AG04449 (cell line): ENCODE data around the gene DISP2.

Experiments
- CTCF ChIA-PET: fragments of 350-600 bp; formaldehyde crosslinking; extraction: SDS; loops from one replicate; lab custom pipeline; 2021; ENCODE audit warnings: antibody characterized with exemption; lab: Yijun Ruan, JAX
- POLR2A ChIA-PET: fragments of 400-600, 350-600 bp; formaldehyde crosslinking; extraction: SDS; loops from one replicate; lab custom pipeline; 2020; ENCODE audit warnings: antibody characterized with exemption, inconsistent platforms; lab: Yijun Ruan, JAX
- DNase-seq: peaks from one replicate; pipeline ENCODE4 v3.0.0-alpha.2; 2010; ENCODE audit warnings: low read depth, low spot score
- H3K4me3 ChIP-seq: 2 replicates; pipeline ENCODE4 v1.5.1; 2011; ENCODE audit warnings: low read depth, mild to moderate bottlenecking, control low read depth, low read length
- TF ChIP-seq, protein P1 (sequence below): IDR thresholded peaks from one replicate; pipeline ENCODE4 v1.5.1; 2011; ENCODE audit warnings: mild to moderate bottlenecking, moderate library complexity, low read length, control low read depth, inconsistent platforms; ENCODE audit not compliant: insufficient read depth; ENCODE audit errors: missing control alignments

Gene DISP2

DNA sequence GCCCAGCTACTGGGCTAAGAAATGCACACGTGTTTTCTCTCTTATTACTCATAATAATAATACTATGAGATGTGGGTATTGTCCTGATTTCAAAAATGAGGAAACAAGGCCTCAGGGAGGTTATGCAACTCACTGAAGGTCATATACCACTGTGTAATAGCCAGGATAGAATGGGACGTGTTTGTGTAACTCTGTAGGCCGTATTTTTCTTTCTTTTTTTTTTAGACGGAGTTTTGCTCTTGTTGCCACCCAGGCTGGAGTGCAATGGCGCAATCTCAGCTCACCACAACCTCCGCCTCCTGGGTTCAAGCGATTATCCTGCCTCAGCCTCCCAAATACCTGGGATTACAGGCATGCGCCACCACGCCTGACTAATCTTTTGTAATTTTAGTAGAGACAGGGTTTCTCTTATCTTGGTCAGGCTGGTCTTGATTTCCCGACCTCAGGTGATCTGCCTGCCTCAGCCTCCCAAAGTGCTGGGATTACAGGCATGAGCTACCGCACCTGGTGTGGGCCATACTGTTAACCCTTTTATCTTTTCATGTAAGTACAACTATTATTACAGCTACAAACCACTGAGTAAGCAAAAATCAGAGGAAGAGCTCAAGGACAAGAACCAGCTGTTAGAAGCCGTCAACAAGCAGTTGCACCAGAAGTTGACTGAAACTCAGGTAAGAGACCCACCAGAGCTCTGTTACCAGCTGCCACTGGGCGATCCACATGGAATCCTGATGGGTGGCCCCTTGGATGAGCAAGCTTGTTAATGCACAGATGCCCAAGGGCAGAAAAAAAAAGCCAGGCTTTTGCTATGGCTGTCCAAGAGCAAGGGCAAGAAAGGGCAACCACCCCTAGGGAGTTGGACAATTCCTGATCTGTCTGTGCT is 31.2 kb downstream of the DISP2 start:
- DNase-seq: no peak
- ChIA-PET CTCF (interaction anchor here (0.6 to 1.9 kb wide), 7 partner anchors 9 to 469 kb away, joined by 3 to 9 read pairs (median 4); no protein-coding TSS in a partner anchor), POLR2A (interaction anchor here (0.9 kb wide), 1 partner anchor 46 kb away, joined by 3 read pairs; no protein-coding TSS in a partner anchor)
- H3K4me3 ChIP-seq: no peak overlapping the region
- TF ChIP-seq, protein P1, sequence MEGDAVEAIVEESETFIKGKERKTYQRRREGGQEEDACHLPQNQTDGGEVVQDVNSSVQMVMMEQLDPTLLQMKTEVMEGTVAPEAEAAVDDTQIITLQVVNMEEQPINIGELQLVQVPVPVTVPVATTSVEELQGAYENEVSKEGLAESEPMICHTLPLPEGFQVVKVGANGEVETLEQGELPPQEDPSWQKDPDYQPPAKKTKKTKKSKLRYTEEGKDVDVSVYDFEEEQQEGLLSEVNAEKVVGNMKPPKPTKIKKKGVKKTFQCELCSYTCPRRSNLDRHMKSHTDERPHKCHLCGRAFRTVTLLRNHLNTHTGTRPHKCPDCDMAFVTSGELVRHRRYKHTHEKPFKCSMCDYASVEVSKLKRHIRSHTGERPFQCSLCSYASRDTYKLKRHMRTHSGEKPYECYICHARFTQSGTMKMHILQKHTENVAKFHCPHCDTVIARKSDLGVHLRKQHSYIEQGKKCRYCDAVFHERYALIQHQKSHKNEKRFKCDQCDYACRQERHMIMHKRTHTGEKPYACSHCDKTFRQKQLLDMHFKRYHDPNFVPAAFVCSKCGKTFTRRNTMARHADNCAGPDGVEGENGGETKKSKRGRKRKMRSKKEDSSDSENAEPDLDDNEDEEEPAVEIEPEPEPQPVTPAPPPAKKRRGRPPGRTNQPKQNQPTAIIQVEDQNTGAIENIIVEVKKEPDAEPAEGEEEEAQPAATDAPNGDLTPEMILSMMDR: no peak

DNA sequence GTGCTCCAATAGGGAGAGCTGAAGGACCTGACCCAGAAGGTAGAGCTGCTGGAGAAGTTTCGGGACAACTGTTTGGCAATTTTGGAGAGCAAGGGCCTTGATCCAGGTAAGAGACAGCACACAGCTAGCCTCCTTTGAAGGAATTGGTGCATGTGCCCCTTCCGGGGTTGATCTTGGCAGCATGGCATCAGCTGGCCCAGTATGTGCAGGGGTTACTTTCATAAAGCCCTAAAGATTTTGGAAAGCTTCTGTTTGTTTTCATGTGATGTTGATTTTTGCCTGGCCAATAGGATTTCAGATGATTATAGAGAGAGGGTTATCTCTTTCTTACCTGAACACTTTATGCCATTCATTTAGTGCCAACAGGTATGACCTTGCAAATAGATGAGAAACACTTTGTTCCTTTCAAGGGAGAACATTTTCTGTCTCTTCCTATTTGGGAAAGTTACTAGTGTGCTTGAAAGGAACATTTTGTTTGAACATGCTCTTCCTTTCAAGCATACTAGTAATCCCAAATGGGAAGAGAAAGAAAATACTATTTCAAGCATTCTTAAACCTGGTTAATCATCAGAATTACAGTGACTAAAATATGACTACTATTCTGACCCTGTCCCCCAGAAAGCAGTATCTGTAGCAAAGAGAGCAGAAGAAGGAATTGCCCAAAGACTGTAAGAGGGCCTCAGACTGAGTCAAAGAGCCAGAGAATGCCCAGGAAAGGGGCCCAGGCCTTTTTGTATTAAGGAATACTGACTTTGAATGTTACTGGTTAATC is 32.0 kb downstream of the DISP2 start:
- DNase-seq: no peak
- TF ChIP-seq, protein P1: no peak
- no peak overlapping the region for H3K4me3 ChIP-seq
- CTCF ChIA-PET: interaction anchor here (0.8 to 1.9 kb wide), 6 partner anchors 8 to 110 kb away, joined by 3 to 9 read pairs (median 5); no protein-coding TSS in a partner anchor
- POLR2A ChIA-PET: interaction anchor here (0.9 kb wide), 1 partner anchor 47 kb away, joined by 3 read pairs; no protein-coding TSS in a partner anchor

DNA sequence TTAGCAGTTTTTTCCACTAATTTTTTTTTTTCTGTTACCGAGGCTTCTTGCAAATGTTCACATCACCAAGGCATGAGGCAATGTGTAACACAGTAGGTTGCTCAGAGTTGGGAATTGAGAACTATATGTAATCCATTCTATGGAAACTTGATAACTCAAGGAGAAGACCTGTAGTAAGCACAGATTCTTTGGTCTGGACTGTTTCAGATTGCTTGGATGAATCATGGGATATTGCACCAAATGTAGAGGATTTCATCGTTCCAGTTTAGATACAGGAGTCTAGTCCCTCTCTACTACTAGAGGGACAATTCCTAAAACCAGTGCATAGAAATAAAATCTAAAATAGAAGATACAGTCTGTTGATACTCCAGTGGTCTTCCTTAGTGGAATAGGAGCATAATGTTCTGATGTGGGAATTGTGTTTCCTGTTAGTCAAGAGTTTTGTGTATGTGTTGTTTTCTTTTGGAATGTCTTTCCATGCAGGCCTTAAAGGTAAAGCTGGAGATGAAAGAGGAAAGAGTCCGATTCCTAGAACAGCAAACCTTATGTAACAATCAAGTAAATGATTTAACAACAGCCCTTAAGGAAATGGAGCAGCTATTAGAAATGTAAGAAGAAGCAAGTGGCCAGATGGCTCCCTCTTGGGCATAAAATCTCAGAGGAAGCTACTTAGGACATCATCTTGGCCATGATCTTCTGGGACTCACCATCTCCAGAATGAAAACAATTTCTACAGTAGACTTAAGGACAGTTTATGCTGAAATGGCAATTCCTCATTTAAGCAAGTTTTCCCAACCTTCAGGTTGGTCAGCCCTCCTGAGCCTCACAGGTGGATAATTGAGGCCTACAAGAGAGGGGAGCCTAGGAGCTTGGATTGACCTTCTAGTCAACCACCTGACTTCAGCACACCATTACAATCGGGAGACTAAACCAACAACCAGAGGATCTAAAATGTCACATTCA is 35.2 kb downstream of the DISP2 start:
- CTCF ChIA-PET: interaction anchor here (0.9 to 1.1 kb wide), 2 partner anchors 13 to 24 kb away, joined by 3 to 4 read pairs; no protein-coding TSS in a partner anchor
- no peak for DNase-seq
- no peak overlapping the region for H3K4me3 ChIP-seq
- TF ChIP-seq, protein P1: no peak
- POLR2A ChIA-PET: interaction anchor here (0.6 kb wide), 1 partner anchor 550 kb away, joined by 3 read pairs; no protein-coding TSS in a partner anchor

DNA sequence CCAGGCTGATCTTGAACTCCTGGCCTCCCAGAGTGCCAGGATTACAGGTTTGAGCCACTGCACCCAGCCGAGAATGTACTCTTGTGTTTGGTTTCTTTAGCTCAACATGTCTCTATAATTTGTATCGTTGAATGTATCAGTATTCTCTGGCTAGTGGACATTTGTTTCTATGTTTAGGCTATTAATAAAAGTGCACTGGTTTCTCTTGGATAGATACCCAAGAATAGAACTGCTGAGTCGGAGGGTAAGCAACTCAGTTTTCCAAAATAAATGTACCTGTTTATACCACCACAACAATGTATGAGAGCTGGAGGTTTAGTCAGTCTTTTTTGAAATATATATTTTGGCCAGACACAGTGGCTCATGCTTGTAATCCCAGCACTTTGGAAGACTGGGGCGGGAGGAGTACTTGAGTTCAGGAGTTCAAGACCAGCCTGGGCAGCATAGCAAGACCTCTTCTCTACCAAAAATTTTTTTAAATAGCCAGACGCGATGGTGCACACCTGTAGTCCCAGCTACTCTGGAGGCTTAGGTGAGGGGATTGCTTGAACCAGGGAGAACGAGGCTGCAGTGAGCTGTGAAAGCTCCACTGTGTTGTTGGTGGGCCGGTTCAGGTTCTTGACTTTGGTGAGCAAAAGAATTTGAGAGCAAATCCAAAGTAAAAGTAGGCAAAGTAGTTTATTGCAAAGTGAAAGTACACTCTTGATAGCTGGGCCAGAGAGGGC is 39.8 kb downstream of the DISP2 start:
- ChIA-PET POLR2A (interaction anchor here (1.5 kb wide), 1 partner anchor 15 kb away, joined by 4 read pairs; the partner anchor contains the start of gene KNSTRN), CTCF (interaction anchor here (0.6 to 1.5 kb wide), 14 partner anchors 8 to 180 kb away, joined by 3 to 5 read pairs (median 3); no protein-coding TSS in a partner anchor)
- no peak overlapping the region for H3K4me3 ChIP-seq
- no peak for DNase-seq
- TF ChIP-seq, protein P1: no peak

DNA sequence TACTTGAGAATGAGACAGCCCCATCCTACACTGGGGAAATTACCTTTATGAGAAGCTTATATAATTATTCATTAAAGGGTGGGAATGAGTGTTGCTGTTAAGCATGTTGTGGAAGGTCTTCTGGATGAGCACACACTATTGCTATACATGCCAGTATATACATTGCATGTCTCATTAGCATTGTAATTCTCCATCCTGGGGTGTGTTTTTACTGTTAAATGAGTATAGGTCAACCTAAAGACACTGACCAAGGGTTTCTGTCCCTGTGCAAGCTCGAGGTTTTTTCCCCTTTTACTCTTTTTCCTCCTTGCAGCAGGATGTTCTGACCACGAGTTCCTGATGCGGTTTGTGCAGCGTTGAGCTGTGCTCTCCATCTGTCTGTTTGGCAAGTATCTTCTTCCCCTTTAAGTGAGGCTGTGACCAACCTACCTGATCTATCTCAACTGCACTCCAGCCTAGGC is 40.4 kb downstream of the DISP2 start:
- TF ChIP-seq, protein P1: no peak
- H3K4me3 ChIP-seq: no peak overlapping the region
- ChIA-PET POLR2A (no interaction called here), CTCF (interaction anchor here (0.9 to 1.5 kb wide), 7 partner anchors 9 to 77 kb away, joined by 3 to 4 read pairs (median 3); no protein-coding TSS in a partner anchor)
- no peak for DNase-seq
